Measurements from ENCODE around the gene UVRAG.

Gene UVRAG

GRCh38 chr11:75810637-75811390 is 4.2 kb upstream of the UVRAG start:
- DNase-seq = no peak

- no peak for DNase-seq
These were observed 3.5 kb upstream of the UVRAG start for GRCh38 chr11:75811485-75811884.

- DNase-seq = no peak
These were observed 2.4 kb upstream of the UVRAG start for GRCh38 chr11:75812542-75813040.

- DNase-seq = no peak
These were observed 1.9 kb upstream of the UVRAG start for GRCh38 chr11:75813124-75813523.

GRCh38 chr11:75813622-75814039 is 1.4 kb upstream of the UVRAG start:
- DNase-seq = no peak

- no peak for DNase-seq
These were observed 690 bp upstream of the UVRAG start for GRCh38 chr11:75814363-75814676.

GRCh38 chr11:75815345-75816168 is 547 bp downstream of the UVRAG start:
- no peak for DNase-seq

GRCh38 chr11:75816561-75817239 is 1.7 kb downstream of the UVRAG start:
- DNase-seq = no peak

- DNase-seq = no peak
These were observed 5.6 kb downstream of the UVRAG start for GRCh38 chr11:75820645-75821044.

- no peak for DNase-seq
These were observed 6.2 kb downstream of the UVRAG start for GRCh38 chr11:75821202-75821601.

- DNase-seq = no peak
These were observed 7.5 kb downstream of the UVRAG start for GRCh38 chr11:75822541-75822940.

- DNase-seq = no peak
These were observed 8.4 kb downstream of the UVRAG start for GRCh38 chr11:75823415-75823814.

- no peak for DNase-seq
These were observed 8.9 kb downstream of the UVRAG start for GRCh38 chr11:75823946-75824345.

GRCh38 chr11:75826461-75827230 is 11.6 kb downstream of the UVRAG start:
- DNase-seq = no peak

GRCh38 chr11:75827562-75827961 is 12.6 kb downstream of the UVRAG start:
- DNase-seq = no peak

- no peak for DNase-seq
These were observed 17.0 kb downstream of the UVRAG start for GRCh38 chr11:75831915-75832502.

GRCh38 chr11:75834728-75835127 is 19.7 kb downstream of the UVRAG start:
- no peak for DNase-seq

GRCh38 chr11:75836417-75836816 is 21.4 kb downstream of the UVRAG start:
- DNase-seq = no peak

GRCh38 chr11:75839851-75840250 is 24.8 kb downstream of the UVRAG start:
- DNase-seq = no peak

- no peak for DNase-seq
These were observed 25.5 kb downstream of the UVRAG start for GRCh38 chr11:75840522-75840921.

GRCh38 chr11:75841739-75842138 is 26.7 kb downstream of the UVRAG start:
- no peak for DNase-seq

- DNase-seq = no peak
These were observed 30.3 kb downstream of the UVRAG start for GRCh38 chr11:75845324-75845723.

Measured in NCI-H1930 (cell line).